ENCODE data around the gene ADAMTS19. TPM values are rescaled to one million over a fixed set of nuclear protein-coding genes. Genes with fewer than 3 reads are reported as not detected.
"Not testable (repeated sequence)": the region's sequence is repeated elsewhere in the genome, so short reads cannot be mapped to it uniquely, and the experiment has no call there.

Gene ADAMTS19
- total and polyA plus RNA-seq, 2 of the 13 experiments (the other 11 are each of a cell fraction or from before 2014, with no cell fraction given) = not detected

- TF ChIP-seq REPIN1 (CRISPR knock-in tag; IDR thresholded peaks at IDR 0.05; ENCODE audit: borderline replicate concordance, low read depth) (no peak), KLF15 (CRISPR knock-in tag; IDR thresholded peaks at IDR 0.05; ENCODE audit: borderline replicate concordance) (no peak), CSRNP1 (CRISPR knock-in tag; IDR thresholded peaks at IDR 0.05) (no peak), ZNF772 (CRISPR knock-in tag; IDR thresholded peaks at IDR 0.05) (no peak)
These were observed 109.2 kb downstream of the ADAMTS19 start (continued) for GRCh38 chr5:129569295-129569694.

GRCh38 chr5:129572060-129572459 is 112.0 kb downstream of the ADAMTS19 start:
- no peaks in the 10 kb centered on the region for H3K27me3 ChIP-seq (ENCODE audit: control insufficient read depth in 1 of 2, insufficient read depth in 2 of 2, low read length in 2 of 2)
- H3K4me3 ChIP-seq (replicated peaks in 1 of 3; ENCODE audit: insufficient read depth in 1 of 3, low read depth in 2 of 3, low read length in 3 of 3) = no peak overlapping the region
- H2AFZ ChIP-seq (ENCODE audit: low read length) = no peak overlapping the region
- H3K27ac ChIP-seq (ENCODE audit: extremely low read length, insufficient read depth, low read length) = no peak overlapping the region
- CTCF ChIA-PET (ENCODE audit: low intra/inter-chr PET ratio, low total read pairs) = no interaction called here
- no peak for FAIRE-seq
- POLR2A ChIA-PET = no interaction called here
- no TSS peak for BruUV-seq (replicated peaks)
- H4K20me1 ChIP-seq (ENCODE audit: insufficient read depth, low read length) = no peaks in the 10 kb centered on the region
- intact Hi-C loops (cut with micrococcal nuclease; ENCODE audit: unreplicated experiment) (no loop called here), in situ Hi-C loops (cut with HindIII; ENCODE audit: extremely low pct_ligation_motif_present, low pct_unique_long_range_greater_than_20kb) (no loop called here)
- no peak for ATAC-seq
- no peak for DNase-seq (ENCODE audit: low spot score)
- no peaks in the 10 kb centered on the region for H3K36me3 ChIP-seq (replicated peaks in 1 of 2; ENCODE audit: control insufficient read depth in 1 of 2, insufficient read depth in 2 of 2, low read length in 2 of 2)
- TF ChIP-seq NFYC (CRISPR knock-in tag; IDR thresholded peaks at IDR 0.05) = no peak
- no peak for TF ChIP-seq FOXA1 (IDR thresholded peaks at IDR 0.05)
- TF ChIP-seq FOXA1 (CRISPR knock-in tag; IDR thresholded peaks at IDR 0.05) = no peak
- no peak for TF ChIP-seq ZNF605 (CRISPR knock-in tag; IDR thresholded peaks at IDR 0.05)
- no peak for TF ChIP-seq ZNF275 (CRISPR knock-in tag; IDR thresholded peaks at IDR 0.05; ENCODE audit: borderline replicate concordance)
- TF ChIP-seq BRCA1 (CRISPR knock-in tag; IDR thresholded peaks at IDR 0.05) = no peak
- TF ChIP-seq ASH2L (IDR thresholded peaks at IDR 0.05; ENCODE audit: insufficient read length, low read depth, low read length) = no peak
- TF ChIP-seq ZNF574 (CRISPR knock-in tag; IDR thresholded peaks at IDR 0.05) = no peak
- 0% methylated on average over 2 of the region's 2 CpGs for WGBS (ENCODE audit: low lambda C conversion rate)
- H3K9me3 ChIP-seq (ENCODE audit: low read length) = no peaks in the 10 kb centered on the region
- no peaks in the 10 kb centered on the region for H3K79me2 ChIP-seq (ENCODE audit: insufficient read depth, low read length)
- H3K4me1 ChIP-seq (ENCODE audit: insufficient read depth, low read length) = no peaks in the 10 kb centered on the region
- no peak overlapping the region for H3K9ac ChIP-seq (ENCODE audit: insufficient read depth, low read depth, low read length)
- H3K4me2 ChIP-seq (ENCODE audit: low read depth, low read length) = no peak overlapping the region

GRCh38 chr5:129584496-129584895 is 124.4 kb downstream of the ADAMTS19 start:
- H3K4me2 ChIP-seq (ENCODE audit: low read depth, low read length); BruUV-seq (replicated peaks); POLR2A ChIA-PET; H3K4me3 ChIP-seq (replicated peaks in 1 of 3; ENCODE audit: insufficient read depth in 1 of 3, low read depth in 2 of 3, low read length in 3 of 3); H2AFZ ChIP-seq (ENCODE audit: low read length); DNase-seq (ENCODE audit: low spot score); H3K9ac ChIP-seq (ENCODE audit: insufficient read depth, low read depth, low read length); FAIRE-seq; in situ Hi-C loops (cut with HindIII; ENCODE audit: extremely low pct_ligation_motif_present, low pct_unique_long_range_greater_than_20kb); H3K79me2 ChIP-seq (ENCODE audit: insufficient read depth, low read length); H3K36me3 ChIP-seq (replicated peaks in 1 of 2; ENCODE audit: control insufficient read depth in 1 of 2, insufficient read depth in 2 of 2, low read length in 2 of 2); H3K27me3 ChIP-seq (ENCODE audit: control insufficient read depth in 1 of 2, insufficient read depth in 2 of 2, low read length in 2 of 2); H3K4me1 ChIP-seq (ENCODE audit: insufficient read depth, low read length); ATAC-seq; CTCF ChIA-PET (ENCODE audit: low intra/inter-chr PET ratio, low total read pairs); H4K20me1 ChIP-seq (ENCODE audit: insufficient read depth, low read length); H3K9me3 ChIP-seq (ENCODE audit: low read length); H3K27ac ChIP-seq (ENCODE audit: extremely low read length, insufficient read depth, low read length); intact Hi-C loops (cut with micrococcal nuclease; ENCODE audit: unreplicated experiment): not testable (repeated sequence)
- WGBS (ENCODE audit: low lambda C conversion rate) = 0% methylated on average over 1 of the region's 4 CpGs

Measured in HepG2 (cell line).